Gastroesophageal sphincter (tissue), 3 donors: Measurements from ENCODE around the gene ADRM1.

ENCODE experiments used
- CTCF ChIP-seq, 4 experiments: fragments of 200-600 bp in 2 of 4; fragments of 450-650 bp in 2 of 4; sonication (generic) in 1 of 4; IDR thresholded peaks; one replicate each; pipeline ENCODE4 v1.5.1; 2017 to 2019; ENCODE audit warnings: antibody characterized with exemption in 4 of 4, mild to moderate bottlenecking in 2 of 4, moderate library complexity in 2 of 4
- EP300 ChIP-seq: sonication (generic); formaldehyde crosslinking; IDR thresholded peaks from one replicate; pipeline ENCODE4 v1.6.1; 2017; ENCODE audit warnings: antibody characterized with exemption, mild to moderate bottlenecking
- POLR2A ChIP-seq, 2 donors: fragments of 450-650 bp; IDR thresholded peaks; one replicate each; pipeline ENCODE4 v1.6.1; 2017; ENCODE audit warnings: antibody characterized with exemption in 2 of 2, mild to moderate bottlenecking in 2 of 2, moderate library complexity in 1 of 2
- POLR2AphosphoS5 ChIP-seq: sonication (generic); formaldehyde crosslinking; IDR thresholded peaks from one replicate; pipeline ENCODE4 v1.6.1; 2017; ENCODE audit warnings: antibody characterized with exemption

DNA sequence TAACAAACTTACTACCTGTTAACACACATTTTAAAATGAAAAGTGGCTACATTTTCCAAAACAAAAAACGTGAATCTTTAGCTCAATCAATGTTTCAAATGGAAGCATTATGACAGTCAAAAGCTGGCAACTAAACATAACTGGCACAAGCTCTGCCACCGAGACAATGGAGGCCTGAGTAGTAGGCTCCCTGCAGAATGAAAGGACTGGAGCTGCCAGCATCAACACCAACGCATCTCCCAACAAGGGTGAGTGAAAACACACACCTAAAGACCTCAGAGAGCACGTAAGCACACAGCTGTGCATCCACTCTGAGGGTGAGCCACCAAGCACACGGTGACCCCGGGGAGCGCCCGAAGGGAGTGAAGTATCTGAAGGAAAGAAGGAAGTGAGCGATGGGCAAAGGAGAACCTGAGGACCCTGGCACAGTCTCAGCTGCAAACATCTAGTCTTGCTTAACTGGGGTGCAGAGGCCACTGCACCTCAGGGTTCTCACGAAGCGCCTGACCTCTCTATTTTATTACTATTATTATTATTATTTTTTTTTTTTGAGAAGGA, 1.6 kb upstream of the ADRM1 start:
- TF ChIP-seq CTCF (IDR thresholded peaks at IDR 0.05): no peak
- no peak for TF ChIP-seq POLR2AphosphoS5
- no peak for TF ChIP-seq EP300
- no peak for TF ChIP-seq POLR2A (IDR thresholded peaks at IDR 0.05)
